NCI-H2107 treated with DMSO at 0.1 percent for 48 hours (cell line): Measurements from ENCODE around the gene PADI2.

Experiments used
- DNase-seq: peaks from one replicate; lab custom pipeline; 2025; ENCODE audit not compliant: unreplicated experiment; lab: John Stamatoyannopoulos, UW

PADI2 gene

DNA sequence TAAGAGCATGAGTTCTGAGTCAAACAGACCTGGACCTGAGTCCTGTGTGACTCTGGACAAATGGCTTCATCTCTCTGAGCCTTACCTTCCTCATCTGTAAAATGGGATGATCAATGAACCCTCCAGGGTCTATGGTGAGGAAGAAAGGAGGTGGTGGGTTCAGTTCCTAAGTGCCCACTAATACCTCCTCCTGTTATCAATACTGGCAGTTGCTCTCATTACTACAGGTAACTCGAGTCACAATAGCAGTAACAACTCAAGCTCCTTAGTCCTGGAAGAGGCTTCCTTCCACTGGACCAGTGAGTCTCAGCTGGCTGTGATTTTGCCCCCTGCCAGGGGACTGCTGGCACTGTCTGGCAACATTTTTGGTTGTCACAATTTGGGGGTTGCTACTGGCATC lies 2.6 kb downstream of the PADI2 start:
- no peak for DNase-seq

DNA sequence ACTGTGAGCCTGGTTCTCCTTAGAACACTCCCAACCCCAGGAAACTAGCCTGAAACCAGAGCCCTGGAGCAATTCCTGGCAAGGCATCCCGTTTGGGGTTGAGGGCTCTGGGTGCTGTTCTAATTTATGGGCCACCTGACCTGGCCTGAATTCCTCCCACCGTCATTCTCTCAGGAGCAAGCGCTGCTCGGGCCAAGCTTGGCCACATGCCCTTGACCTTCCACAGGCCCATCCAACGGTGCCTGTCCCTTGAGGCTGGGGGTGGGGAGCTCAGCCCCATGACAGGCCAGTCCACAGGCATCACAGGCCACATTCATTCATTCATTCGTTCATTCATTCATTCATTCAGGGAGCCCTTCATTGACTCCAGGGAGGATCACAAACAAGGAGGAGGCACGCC lies 5.3 kb downstream of the PADI2 start:
- DNase-seq: no peak

GRCh38 chr1:17112496-17113236 lies 6.6 kb downstream of the PADI2 start:
- DNase-seq: no peak

DNA sequence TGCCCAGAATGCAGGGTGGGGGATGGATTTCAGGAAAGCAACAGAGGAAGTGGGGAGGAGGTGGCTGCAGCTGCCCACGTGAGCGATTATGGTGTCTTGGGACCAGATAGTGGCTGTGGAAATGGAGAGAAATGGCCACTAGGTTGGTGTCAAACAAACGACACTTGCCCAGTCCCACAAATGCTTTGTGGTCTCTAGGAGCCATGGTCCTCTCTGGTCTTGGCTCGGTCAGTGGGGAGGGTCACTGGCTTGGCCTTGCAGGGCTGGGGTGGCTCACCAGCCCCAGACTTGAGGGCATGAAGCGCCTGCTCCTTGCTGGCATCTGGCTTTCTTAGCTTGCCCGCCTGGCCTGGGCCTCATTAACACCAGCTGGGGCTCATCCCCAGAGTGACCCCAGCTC lies 7.2 kb downstream of the PADI2 start:
- no peak for DNase-seq

GRCh38 chr1:17110555-17110926 lies 8.7 kb downstream of the PADI2 start:
- no peak for DNase-seq

DNA sequence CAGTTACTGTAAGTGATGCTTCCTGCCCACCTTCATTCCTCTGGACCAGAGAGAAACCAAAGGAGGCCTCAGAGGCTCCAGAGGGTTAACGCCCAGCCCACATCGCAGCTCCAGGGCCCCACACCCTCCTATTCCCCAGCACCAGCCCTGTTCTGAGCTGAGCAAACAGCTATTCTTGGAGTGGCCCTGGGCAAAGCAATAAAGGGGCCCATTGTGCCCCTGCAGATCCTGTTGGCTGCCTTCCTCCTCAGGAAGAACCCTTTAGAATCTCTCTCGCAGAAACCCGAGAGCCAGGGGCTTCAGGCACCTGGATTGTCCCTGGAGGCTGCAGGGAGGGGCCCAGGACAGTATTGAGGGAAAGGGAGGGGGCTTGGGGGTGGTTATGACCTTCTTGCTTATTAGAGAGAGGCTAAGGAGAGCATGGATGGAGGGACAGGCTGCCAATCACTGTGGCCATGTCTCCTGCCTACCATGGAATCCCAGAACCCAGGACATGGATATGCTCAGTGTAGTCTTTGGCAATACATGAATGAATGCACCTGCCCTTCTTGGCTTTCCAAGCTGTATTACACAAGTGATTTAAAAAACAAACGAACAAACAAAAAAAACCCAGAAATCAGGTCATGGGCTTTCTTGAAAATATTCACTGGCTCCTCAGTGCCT lies 9.2 kb downstream of the PADI2 start:
- DNase-seq: no peak

DNA sequence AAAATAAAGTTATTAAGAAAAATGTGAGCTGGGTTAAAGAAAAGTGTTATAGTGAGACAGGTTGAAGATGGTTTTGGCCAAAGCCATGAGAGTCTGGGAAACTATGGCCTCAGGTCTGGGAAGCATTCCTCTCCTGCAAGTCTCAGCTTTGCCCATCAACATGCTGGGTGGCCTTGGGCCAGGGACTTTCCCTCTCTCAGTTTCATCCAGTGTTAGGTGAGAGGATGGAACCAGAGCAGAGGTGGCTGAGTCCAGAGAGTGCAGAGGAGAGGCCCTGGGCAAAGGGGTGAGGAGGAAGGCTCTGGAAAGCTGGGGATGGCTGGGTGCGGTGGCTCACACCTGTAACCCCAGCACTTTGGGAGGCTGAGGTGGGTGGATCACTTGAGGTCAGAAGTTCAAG lies 10.5 kb downstream of the PADI2 start:
- DNase-seq: no peak

DNA sequence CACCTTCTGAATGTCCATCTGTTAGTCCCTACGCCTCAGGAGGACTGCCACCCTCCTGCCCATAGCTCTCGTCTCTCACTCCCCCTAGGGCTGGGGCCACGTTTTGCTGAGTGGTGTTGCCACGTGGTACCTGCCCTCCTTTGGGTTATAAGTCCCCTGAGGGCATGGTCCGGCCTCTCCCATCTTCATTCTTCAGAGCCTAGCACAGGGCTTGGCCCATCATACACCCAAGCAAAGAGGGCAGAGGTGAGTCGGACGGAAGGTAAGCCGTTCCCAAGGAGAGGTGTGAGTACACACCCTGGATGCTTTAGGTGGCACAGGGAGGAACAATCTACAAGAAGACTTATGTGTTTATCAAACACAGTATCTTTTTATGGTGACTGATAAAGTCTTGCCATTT lies 10.9 kb downstream of the PADI2 start:
- no peak for DNase-seq

DNA sequence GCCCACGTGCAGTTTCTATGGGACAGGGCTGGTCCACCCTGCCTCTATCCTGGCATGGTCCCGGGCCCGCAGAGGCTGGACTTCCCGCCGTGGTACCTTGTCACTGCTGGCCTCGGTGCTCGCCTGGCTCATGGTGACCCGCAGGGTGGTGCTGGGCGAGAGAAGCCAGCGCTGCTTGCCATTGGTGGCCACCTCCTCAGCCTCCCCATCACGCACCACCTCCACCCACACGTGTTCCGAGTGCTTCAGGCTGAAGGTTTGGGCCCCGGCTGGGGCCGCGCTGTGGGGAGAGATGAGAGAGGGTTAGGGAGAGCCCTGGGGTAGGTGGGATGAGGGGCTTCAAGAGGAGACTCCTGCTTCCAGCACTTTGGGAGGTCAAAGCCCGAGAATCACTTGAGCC lies 14.5 kb downstream of the PADI2 start:
- DNase-seq: no peak

GRCh38 chr1:17102232-17102631 lies 17.0 kb downstream of the PADI2 start:
- no peak for DNase-seq

GRCh38 chr1:17101261-17101660 lies 18.0 kb downstream of the PADI2 start:
- DNase-seq: no peak

- no peak for DNase-seq
Measured at GRCh38 chr1:17099616-17100340, 19.5 kb downstream of the PADI2 start.

GRCh38 chr1:17098446-17099317 lies 20.6 kb downstream of the PADI2 start:
- DNase-seq: no peak

DNA sequence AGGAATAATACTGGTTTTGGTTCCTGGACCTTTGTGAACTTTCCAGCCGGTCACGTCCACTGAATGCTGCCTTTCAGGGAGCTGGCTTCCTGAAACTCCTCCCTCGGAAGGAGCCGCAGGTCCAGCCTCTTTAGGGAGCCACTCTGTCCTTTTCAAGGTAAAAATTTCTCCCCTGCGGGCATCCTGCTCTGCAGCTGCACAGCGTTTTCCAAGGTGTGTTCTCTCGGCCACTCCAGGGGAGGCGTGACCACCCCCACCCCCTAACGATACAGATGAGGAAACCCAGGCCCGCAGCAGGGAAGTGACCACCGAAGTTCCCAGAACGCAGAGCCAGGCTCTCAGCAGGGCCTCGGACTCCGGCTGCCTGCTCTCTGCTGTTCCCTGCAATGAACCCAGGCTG lies 21.5 kb downstream of the PADI2 start:
- DNase-seq: no peak

GRCh38 chr1:17097147-17097546 lies 22.1 kb downstream of the PADI2 start:
- no peak for DNase-seq

DNA sequence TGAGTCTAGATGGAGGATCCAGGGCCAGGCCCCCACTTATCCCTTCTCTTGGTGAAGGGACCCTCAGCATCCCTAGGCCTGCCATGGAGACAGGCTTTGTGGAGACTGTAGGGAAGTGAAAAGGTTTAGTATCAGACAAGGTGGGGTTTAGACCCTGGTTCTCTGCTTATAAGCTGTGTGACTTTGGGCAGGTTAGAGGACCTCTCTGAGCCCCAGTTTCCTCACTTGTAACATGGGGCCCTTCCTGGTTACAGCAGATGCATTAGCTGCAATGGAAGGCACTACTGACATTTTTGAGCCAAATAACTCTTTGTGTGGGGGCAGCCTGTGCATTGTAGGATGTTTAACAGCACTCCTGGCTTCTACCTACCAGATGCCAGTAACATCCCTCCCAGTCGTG lies 22.7 kb downstream of the PADI2 start:
- no peak for DNase-seq

DNA sequence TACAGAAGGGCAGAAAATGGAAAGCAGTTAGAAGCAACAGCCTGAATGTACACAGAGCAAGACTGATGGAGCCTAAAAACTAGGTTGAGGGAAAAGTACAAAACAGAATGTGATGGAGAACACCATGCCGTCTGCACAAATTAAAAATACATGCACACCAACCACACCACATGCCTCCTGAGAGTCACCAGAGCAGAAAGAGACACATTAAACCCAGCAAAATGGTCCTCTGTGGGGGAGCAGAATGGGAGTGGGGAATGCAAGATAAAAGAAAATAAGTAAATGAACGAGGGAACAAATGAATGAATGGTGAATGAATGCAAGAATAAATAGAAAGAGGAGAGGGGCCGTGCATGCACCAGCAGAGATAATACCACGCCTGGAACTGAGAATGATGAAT lies 24.1 kb downstream of the PADI2 start:
- DNase-seq: no peak

DNA sequence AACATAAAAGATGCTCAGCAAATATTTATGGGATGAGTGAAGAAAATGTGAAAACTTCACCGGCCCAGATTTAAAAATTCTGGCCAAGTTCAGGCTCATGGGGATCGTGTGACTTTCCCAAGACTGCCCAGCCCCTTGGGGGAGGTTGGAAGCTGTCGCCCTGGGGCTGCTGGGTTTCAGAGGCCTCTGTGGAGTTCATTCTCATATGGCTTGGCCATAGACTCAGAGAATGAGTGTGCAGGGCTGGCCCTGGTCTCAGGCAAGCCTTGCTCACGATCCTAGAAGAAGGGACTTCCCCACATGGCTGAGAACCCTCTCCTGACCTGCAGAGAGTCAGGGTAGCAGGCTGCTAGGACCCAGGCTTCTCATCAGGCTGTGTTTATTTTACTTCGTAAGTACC lies 24.6 kb downstream of the PADI2 start:
- DNase-seq: no peak

- no peak for DNase-seq
Measured at GRCh38 chr1:17093822-17094393, 25.3 kb downstream of the PADI2 start.

GRCh38 chr1:17091252-17091651 lies 28.0 kb downstream of the PADI2 start:
- DNase-seq: no peak

- no peak for DNase-seq
Measured at GRCh38 chr1:17089506-17089905, 29.7 kb downstream of the PADI2 start.
